Hippocampal formation (tissue), 2 donors: Measurements from ENCODE around the gene FAM153A.
"Not testable (repeated sequence)": the region's sequence is repeated elsewhere in the genome, so short reads cannot be mapped to it uniquely, and the experiment has no call there.

Source experiments
- DNase-seq, 2 donors: peaks; one replicate each; lab custom pipeline; 2025; lab: John Stamatoyannopoulos, UW

The FAM153A gene

DNA sequence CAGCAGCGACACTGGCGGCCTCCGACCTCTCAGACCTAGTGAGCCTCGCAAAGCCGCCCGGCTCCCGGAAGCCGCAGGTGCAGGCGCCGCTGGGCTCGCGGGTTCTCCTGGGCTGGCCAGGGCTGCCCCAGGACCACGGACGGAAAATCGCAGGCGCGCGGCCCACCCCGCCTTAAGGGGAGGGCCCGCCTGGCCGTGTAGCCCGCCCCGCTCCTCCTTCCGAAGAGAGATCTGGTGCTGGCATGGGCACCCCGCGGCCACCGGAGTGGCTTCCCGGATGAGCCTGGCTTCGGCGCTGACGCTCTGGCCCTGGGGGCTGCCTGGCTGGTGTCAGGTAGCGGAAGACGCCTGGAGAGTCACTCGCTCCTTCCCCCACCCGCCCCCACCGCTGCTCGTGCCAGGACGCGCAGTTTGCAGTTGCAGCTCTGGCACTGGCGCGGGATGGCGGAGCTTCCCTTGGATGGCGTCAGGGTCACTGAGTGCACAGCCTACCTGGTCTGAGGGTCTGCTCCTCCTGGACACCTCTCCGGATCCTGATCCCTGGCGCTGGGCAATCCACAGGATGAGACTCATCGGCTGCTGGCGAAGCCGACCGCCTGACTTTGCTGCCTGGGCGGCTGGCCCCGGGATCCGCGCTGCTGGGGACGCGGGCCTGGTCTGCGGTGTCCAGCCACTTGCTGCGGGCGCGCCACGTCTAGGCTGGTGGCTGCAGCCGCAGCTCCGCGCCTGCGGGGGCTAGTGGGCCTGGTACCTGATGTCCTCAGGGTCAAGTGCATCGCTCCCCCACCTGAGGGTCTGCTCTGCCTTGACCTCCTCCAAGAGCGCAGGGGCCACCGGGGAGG, at the start of gene FAM153A:
FAM153A (minus strand) TSS at position 108 of the 842 bp plus-strand sequence.
- not testable (repeated sequence) for DNase-seq

GRCh38 chr5:177832287-177832686, 49.6 kb upstream of the FAM153A start:
- DNase-seq: not testable (repeated sequence)

GRCh38 chr5:177826073-177826472, 43.4 kb upstream of the FAM153A start:
- DNase-seq: not testable (repeated sequence)

GRCh38 chr5:177824776-177825175, 42.1 kb upstream of the FAM153A start:
- DNase-seq: not testable (repeated sequence)

DNA sequence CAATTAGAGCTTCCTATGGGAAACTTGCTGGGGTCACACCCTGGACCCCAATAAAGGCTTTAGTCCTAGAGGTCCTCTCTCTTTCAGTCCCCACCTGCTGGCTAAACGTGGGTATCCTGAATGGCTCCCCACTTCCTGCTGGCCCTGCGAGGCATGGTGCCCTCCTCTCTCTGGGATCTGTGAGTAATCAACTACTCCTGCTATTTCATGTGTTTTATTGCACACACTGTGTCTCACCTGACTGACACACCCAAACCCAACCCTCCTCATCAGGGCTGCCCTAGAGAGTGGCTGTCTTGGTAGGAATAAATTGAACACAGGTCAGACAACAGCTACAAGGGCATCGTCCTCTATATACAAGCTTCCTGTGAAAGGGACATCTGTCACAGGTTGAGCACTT, 39.8 kb upstream of the FAM153A start:
- DNase-seq: not testable (repeated sequence)

- DNase-seq: not testable (repeated sequence)
Observed at GRCh38 chr5:177819664-177820063, 37.0 kb upstream of the FAM153A start.

DNA sequence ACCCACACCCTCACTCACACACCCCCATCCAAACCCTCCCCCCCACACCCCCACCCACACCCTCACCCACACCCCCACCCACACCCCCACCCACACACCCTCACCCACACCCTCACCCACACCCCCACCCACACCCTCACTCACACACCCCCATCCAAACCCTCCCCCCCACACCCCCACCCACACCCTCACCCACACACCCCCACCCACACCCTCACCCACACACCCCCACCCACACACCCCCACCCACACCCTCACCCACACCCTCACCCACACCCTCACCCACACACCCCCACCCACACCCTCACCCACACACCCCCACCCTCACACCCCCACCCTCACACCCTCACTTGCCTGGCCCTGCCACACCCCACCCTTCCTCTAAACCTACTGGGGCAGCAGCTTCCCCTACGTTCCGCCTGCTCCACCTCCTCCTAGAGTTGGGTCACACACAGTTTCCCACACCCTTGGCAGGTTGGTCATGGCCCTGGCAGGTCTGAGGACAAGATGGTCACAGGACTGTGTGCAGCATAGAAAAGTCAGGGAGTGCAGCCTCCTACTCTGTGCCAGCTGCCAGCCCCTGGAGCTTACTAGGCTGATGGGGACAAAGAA, 30.2 kb upstream of the FAM153A start:
- DNase-seq: not testable (repeated sequence)

GRCh38 chr5:177812160-177812743, 29.6 kb upstream of the FAM153A start:
- DNase-seq: not testable (repeated sequence)

DNA sequence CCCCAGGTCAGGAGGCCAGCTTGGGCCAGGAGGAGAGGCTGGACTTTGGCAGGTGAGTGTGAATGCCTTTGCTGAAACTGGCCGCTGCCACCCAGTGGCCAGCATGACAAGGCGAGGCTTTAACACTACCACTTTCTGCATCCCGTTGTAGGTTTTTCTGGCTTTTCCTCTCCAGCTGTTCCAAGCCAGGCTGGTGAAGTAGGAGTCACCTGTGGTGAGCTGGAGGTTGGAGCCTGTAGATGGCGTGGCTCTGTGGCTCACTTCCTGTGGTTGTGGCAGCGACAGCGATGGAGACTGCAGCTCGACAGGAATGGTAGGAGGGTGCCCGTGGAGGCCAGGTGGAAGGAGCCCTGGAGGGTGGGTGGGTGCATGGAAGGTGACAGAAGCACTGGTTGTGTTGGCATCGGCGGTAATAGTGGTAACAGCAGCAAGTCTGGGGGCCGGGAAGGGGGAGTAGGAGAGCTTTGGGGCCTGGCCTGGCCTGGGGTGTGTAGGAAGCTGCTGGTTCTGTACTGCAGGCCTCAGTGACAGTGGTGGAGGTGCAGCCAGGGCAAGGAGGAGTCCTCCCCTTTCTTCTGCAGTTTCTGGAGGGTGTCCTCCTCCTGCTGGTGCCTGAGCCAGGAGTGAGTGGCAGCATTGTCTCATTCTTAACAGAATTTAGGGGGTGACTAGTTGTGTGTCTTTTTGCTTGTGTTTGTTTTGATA, 26.7 kb upstream of the FAM153A start:
- DNase-seq: not testable (repeated sequence)

- DNase-seq: not testable (repeated sequence)
Observed at GRCh38 chr5:177808420-177808819, 25.7 kb upstream of the FAM153A start.

DNA sequence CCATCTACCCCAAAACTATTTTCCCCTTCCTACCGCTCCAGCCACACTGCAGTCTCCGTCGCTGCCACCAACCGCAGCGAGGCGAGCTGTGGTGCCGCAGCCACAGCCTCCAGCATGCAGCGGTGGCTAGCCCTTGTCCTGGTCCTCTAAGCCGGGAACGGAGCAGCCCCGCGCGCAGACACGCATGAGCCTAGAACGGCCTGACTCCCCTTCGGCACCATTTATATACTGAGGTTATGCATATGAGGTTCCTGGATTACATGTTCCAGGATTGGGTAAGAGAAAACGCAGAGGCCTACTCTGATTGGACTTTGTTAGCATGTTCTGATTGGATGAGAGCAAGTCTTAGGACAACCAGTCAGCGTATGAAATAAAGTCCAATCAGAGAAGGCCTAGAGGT, 24.6 kb upstream of the FAM153A start:
- not testable (repeated sequence) for DNase-seq

- not testable (repeated sequence) for DNase-seq
Observed at GRCh38 chr5:177801427-177801826, 18.7 kb upstream of the FAM153A start.

- DNase-seq: not testable (repeated sequence)
Observed at GRCh38 chr5:177798237-177798840, 15.6 kb upstream of the FAM153A start.

DNA sequence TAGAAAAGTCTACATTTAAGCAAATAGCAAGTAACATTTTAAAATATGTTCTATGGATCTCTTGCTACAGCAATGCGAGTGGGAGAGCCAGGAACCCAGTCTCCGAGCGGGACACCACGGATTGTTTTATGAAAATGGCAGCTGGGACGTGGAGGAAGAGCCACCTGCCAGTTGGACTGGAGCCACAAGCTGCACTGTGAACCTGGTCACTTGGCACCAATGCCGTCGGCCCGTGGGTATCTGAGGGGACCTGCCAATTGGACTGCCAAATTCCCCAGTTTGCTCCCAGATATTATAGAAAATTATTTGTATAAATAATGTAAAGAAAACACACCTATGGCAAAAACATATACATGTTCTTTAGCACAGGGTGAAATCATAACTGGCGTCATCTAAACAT, 10.6 kb upstream of the FAM153A start:
- not testable (repeated sequence) for DNase-seq

DNA sequence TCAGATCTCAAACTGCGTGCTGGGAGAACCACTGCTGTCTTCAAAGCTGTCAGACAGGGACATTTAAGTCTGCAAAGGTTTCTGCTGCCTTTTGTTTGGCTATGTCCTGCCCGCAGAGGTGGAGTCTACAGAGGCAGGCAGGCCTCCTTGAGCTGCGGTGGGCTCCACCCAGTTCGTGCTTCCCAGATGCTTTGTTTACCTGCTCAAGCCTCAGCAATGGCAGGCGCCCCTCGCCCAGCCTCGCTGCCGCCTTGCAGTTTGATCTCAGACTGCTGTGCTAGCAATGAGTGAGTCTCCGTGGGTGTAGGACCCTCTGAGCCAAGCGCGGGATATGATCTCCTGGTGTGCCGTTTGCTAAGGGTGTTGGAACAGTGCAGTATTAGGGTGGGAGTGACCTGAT, 8.9 kb upstream of the FAM153A start:
- not testable (repeated sequence) for DNase-seq

- not testable (repeated sequence) for DNase-seq
Observed at GRCh38 chr5:177782169-177782568, 530 bp downstream of the FAM153A start.

DNA sequence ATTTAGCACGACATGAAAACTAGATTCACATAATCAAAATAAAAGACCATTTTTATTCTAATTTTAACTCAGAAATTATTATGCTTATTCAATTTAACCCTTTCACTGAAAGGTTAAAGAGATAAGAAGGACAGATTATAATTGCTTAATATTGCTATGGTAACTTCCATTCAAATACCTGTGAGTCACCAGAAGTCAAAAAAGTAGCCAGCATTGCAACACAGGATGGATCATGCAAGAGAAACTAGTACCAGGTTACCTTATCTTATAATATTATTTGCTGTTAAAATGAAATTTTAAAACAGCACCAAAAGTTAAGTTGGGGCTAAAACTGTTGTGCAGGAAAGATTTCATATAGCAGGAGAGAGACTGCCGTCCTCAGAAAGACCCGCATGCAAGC, 11.5 kb downstream of the FAM153A start:
- DNase-seq: not testable (repeated sequence)

DNA sequence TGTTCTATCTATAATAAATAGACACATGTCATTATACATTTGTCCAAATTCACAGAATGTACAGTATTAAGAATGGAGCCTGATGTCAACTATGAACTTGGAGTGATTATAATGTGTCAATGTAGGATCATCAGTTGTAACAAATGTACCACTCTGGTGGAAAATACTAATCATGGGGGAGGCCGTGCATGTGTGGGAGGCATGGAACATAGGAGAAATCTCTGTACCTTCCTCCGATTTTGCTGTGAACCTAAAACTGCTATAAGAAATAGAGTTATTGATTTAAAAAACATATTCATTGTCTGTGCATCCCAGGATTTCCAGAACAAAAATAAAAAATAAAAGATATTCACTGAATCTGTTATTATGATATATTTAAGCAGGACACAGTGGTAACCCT, 12.1 kb downstream of the FAM153A start:
- DNase-seq: not testable (repeated sequence)

DNA sequence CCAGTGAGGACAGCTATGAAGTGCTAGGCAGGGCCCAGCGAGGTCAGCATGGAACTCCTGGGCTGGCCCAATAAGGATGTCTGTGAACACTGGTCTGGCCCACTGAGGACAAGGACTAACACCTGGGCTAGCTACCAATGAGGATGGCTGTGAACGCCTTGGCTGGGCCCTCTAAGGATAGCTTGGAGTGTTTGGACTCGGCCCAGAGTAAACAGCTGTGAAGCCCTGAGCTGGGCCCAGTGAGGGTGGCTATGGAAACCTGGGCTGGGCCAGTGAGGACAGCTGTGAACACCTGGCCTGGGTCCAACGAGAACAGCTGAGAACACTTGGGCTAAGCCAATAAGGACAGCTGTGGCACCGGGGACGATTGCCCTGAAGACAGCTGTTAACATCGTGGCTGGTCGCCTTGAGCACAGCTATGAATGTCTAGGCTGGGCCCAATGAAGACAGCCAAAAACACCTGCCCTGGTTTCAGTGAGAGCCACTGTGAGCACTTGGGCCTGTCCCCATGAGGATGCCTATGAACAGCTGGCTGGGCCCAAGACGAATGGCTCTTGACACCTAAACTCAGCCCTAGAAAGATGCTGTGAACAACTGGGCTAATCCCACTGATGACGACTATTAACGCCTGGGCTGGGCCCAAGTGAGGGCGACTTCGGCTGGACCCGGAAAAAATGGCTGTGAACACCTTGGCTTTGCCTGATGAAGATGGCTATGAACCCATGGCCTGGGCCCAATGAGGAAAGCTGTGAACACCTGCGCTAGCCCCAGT, 18.8 kb downstream of the FAM153A start:
- not testable (repeated sequence) for DNase-seq

GRCh38 chr5:177760954-177761353, 21.7 kb downstream of the FAM153A start:
- not testable (repeated sequence) for DNase-seq

GRCh38 chr5:177747354-177747753, 35.3 kb downstream of the FAM153A start:
- not testable (repeated sequence) for DNase-seq
